ENCODE data around the gene BBC3.

- TF ChIP-seq CTCF (IDR thresholded peaks at IDR 0.05), result no peak
- TF ChIP-seq ZFX (IDR thresholded peaks at IDR 0.05; ENCODE audit: borderline replicate concordance), result no peak
Measured at GRCh38 chr19:47195434-47195833, 35.6 kb downstream of the BBC3 start.

Measured in 22Rv1 (cell line).